HG03521 (cell line): ENCODE results near the gene RNF4.
A peak's percentile ranks its signal among the peaks of the same experiment; 100 is the strongest.

ENCODE experiments used
- ATAC-seq: cut with Tn5 transposase; IDR thresholded peaks from one replicate; pipeline ENCODE4 v1.9.1; 2021; ENCODE audit warnings: mild to moderate bottlenecking, moderate library complexity; ENCODE audit not compliant: unreplicated experiment

RNF4 gene

GRCh38 chr4:2437475-2438215 is 31.3 kb upstream of the RNF4 start:
- no peak for ATAC-seq

DNA sequence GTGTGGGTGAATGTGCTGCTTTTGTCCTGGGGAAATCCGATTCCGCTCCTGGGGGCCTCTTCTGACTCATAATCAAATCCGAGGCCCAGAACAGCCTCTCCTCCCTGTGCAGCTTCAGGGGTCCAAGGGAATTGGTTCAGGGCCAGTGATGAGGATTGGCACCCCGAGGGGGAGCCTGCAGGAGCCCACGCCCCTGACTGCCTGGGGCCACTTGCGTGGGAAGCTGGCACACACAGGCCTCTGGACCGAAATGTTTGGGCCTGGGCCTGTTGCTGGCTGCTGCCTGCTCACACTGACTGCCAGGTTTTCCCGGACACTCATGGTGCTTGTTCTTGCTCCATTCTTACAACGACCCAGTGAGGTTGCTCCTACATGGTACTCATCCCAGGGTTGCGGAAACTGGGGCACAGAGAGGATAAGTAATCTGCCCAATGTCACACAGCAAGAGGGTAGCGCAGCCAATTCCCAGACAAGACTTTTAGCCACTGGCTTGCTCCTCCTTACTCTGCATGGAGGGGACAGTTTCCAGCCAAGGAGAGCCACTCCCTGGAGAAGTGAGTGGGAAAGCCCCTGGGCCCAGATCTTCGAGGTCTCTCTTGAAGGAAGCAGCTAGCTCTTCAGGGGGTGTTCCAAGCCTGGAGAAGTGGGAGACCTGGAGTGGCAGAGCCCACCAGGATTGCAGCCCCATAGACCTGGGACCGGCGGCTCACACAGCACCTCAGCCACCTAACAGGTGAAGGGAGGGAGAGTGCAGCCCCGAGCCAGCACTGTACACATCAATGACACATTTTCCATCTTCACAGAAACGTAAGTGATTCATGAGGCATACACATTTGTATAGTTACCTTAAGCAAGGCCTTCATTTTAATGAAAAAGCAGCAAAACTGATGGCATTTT is 29.8 kb upstream of the RNF4 start:
- no peak for ATAC-seq

GRCh38 chr4:2441393-2442174 is 27.3 kb upstream of the RNF4 start:
- ATAC-seq, result peak; percentile 73

DNA sequence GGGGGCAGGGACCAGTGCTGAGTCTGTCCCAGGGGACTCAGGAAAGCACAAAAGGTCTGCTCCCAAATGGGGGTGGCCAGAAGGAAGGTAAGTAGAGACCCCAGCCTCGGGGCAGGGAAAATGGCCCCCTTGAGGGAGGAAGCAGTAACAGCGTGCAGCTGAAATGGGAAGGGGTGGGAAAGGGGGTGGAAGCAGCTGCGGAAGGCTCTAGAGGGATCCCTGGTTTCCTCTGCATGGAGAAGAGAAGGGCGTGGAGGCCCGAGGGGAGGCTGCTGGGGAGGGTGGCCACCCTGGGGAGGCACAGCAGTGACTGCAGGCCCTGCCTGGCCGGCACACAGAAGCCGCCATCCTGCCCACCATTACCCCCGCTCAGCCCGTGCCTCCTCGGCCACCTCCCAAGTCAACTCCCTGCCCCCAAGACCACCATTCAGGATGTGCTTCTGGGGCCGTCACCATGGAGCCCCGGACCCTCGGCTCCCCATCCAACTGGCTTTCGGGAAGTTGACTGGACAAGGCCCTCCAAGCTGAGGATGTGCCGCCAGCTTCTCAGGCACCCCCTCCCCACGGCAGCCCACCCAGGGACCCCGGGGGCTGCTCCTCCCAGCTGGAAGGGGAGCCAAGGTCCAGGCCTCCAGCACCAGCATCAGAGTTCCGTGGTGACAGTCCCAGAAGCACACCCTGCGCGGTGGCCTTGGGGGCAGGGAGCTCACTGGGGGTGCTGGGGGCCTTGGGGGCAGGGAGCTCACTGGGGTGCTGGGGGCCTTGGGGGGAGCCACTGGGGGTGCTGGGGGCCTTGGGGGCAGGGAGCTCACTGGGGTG is 26.5 kb upstream of the RNF4 start:
- no peak for ATAC-seq

DNA sequence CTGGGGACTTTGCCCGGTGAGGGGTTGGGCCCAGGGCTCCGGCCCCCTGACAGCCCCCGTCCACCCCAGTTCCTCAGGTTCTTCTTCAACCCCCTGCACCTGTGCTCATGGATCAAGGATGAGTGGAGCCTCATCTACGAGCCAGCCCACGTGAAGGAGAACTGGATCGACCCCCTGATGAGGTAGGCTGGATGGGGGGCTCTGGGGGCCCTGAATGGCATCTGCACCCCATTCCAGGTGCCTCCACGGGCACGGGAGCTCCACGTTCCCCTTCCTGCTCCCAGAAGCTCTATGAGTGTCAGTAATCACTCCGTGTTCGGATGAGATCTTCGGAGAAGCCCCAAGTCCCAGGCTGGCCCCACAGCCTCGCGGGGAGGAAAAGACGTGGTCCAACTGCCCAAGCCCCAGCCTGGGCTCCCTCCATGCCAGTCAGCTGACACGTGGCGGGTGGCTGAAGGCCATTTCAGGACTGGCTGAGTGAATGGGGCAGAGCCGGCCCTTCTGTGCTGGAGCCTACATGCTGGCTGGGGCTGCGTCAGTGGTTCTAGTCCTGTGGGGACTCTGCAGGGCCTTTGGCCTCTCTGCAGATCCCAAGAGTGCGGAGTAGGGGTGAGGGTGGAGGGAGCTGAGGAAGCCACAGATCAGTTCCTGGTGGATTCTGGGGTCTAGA is 25.7 kb upstream of the RNF4 start:
- ATAC-seq, result no peak

DNA sequence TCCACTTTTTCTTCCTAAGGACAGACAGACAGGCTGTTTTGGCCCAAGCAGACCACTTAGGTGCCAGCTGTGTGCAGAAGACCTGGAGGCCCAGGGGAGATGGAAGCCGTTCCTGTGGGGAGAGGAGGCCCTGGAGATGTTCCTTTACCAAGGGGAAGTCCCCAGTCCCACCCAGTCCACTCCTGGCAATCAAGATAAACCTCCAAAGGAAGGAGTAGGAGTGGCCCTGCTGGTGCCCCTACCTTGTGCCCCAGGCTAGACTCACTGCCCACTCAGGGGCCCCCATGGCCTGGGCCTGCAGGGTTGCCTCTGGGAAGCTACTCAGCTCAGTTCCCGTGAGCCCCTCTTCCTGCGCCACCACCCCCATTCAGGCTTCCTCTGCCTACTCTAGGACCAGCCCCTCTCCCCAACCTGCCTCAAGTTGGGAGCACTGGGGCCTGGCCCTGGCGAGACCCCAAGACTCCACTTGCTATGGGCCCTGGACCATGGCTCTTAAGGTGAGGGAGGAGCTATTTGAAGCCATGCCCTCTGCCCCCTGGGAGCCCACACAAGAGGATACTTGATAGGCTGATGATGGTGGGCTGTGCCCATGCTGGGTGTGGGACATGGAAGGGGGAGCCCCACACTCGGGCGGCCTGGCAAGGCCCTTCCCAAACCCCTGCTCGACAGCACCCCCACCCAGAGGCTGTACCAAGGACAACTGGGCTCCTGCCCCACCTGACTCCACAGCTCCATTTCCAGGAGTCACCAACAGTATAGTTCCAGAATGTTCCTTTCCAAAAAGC is 24.8 kb upstream of the RNF4 start:
- no peak for ATAC-seq

- ATAC-seq, result no peak
These were observed 23.8 kb upstream of the RNF4 start for GRCh38 chr4:2445130-2445529.

DNA sequence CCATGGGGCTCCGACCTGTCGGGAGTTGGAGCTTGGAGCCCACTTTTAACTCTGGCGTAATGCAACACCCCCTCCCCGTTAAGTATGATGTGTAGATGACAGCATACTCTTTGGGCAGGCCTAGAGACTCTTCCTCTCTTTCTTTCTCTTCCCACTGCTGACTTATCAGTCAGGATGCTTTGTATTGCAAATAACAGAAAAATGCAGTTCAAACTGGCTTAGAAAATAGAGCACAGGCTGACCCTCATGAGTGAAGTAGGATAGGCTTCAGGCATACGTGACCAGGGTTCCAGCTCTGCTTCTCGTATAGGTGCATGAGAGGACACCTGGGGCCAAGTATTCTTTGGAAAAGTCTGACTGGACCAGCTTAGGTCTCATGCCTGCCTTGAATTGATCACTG is 23.3 kb upstream of the RNF4 start:
- no peak for ATAC-seq

- no peak for ATAC-seq
These were observed 22.0 kb upstream of the RNF4 start for GRCh38 chr4:2446656-2447564.

GRCh38 chr4:2448589-2448988 is 20.3 kb upstream of the RNF4 start:
- no peak for ATAC-seq

DNA sequence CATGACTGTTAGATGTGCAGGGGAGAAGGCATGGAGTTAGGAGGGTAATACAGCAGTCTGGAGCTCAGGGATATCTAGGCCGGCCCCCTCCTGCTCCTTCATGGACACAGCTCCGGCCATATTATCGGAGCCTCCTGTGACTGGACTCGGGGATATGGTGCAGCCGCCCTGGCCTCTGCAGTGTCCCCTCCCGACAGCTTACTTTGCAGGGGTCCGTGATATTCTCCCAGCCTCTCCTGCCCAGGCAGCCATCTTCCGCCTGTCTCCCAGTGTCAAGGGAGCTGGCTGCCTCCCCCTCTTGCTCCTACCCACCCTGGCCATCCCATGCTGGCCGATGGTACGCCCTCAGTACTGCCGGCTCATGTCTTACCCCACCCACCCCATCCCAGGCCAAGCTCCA is 19.9 kb upstream of the RNF4 start:
- no peak for ATAC-seq

- no peak for ATAC-seq
These were observed 19.2 kb upstream of the RNF4 start for GRCh38 chr4:2449511-2450392.

- ATAC-seq, result no peak
These were observed 18.4 kb upstream of the RNF4 start for GRCh38 chr4:2450394-2451035.

- ATAC-seq, result no peak
These were observed 17.8 kb upstream of the RNF4 start for GRCh38 chr4:2451036-2451520.

DNA sequence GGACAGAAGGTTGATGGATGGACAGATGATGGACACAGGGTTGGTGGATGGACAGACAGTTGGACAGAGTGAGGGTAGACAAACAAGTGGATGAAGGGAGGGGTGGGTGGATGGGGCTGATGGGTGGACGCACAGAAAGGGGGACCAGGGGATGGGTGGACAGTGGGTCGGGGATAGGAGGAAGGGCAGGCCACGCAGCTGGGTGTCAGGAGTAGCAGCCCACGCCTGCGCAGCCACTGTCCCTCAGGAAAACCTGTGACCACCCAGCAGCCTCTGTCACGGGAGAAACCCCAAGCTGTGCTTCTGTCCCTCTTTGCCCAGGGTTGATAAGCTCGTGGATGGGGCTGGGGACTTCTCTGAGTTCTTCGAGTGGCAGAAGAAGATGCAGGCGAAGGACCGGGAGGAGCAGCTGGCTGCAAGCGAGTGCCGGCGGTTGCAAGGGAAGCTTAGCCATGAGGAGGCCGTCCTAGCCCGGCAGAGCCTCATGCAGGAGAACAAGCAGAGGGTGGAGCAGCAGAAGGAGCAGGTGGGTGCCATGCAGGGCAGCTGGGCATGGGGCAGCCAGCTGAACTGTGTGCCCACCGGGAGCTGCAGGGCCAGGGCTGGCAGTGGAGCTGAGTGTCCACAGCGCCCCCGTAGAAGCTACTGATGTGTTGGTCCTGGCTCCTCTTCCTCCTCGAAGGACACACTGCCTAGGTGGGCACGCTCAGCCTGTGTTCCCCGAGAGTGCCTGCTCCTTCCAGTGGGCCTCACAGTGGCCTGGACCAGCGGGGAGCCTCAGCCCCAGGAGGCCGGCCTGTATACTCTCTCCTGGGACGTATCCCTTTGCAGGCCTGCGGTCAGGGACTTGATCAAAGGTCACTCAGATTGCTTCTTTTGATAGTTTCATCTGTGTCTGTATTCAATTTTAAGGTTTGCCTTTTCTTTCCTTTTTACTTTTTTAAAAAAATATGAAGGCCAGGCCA is 16.8 kb upstream of the RNF4 start:
- no peak for ATAC-seq
